NCI-H226 (cell line): Measurements from ENCODE around the gene MMP14.
"Not testable (repeated sequence)": the region's sequence is repeated elsewhere in the genome, so short reads cannot be mapped to it uniquely, and the experiment has no call there.

Experiments used
- DNase-seq: peaks from one replicate; pipeline ENCODE4 v3.0.0-alpha.2; 2015

MMP14 gene

DNA sequence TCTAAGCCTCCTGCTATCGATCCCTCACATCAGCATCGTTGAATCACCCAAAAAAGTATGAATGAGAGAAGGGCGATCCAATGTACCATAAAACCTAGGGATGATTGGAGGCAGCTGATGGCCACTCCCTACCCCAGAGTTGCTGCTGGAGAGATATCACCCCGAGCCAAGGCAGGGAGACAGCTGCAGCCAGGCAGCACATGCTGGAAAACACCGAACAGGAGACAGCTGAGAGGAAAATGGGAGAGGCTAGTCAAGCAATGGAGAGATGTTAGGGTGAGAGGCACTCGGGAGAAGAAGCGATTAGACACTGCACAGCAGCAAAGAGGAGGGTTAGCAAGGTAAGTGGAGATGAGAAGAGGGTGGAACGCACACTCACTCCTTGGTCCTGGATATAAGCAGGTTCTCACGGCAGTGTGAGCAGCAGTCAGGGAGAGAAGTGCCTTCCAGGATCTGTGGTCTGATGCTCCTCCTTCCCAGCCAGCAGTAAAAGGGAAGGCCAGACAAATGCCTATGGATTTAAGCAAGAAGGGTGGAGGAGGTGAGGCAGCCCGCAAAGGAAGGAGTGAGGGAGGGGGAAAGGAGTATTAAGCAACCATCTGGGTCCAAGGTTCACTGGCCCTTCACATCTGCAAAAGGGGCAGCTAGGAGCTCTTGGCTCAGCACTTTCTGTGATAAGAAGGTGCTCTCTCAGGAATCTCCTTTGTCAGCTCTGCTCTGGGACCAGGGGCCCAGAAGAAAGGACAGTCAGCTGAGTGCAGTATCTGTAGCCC, 21.3 kb upstream of the MMP14 start, which contains the start of gene SLC7A7:
TSS of gene SLC7A7 (minus strand) at position 495 of the 773 bp plus-strand sequence. CDS start 2,037 bp downstream, outside the sequence.
- peak; percentile 86 for DNase-seq

DNA sequence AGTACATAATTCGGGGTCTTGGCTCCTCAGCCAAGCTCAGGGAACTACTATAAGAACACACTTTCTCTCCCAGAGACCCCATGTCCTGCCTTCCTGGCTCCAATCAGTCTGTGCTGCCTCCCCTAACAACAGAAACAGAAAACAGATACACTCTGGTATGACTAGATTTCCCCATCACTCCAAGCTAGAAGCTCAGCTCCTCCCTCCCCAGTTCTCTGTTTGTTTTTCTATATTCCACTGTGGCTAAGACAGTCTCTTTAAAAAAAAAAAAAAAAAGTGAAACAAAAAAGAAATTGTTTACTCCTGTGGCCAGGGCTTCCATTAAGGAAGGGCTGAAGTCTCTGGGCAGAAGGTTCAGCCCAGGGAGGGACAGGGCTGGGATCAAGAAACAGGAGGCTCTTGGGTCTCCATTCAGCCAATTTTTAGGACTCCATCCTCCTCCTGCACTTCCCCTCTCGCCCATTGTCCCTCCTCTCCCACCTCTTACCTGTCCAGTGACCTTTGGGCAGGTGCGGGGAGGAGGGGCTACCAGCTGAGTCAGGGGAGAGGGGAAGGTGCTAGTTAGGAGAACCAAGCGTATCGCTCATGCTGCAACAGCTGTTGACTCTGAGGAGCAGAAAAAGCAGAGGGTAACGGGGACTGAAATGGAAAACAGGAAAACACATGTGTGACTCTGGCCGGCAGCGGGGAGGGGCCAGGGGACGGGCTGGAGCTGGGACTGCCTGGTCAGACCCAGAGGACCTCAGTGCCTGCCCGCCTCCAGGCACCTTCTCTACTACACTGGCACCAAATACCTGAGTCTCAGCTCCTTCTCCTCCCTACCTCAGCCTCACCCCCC, 17.0 kb upstream of the MMP14 start:
- DNase-seq = peak; percentile 51

DNA sequence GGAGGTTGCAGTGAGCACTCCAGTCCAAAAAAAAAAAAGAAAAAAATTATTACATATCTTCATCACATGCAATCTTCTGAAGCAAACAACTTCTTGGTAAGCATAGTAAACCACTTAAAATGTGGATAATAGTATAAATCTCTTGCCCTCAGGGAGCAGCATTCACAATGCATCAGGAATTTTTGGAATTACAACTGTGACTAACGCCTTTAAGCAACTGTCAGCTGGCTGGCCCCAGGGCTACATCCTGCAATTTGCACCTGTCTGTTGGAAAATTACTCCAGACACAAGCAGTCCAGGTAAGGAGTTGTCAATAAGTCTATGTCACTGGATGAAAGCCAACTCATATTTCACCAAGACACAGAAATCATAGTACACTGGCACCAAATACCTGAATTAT, 15.7 kb upstream of the MMP14 start:
- DNase-seq = peak; percentile 62

DNA sequence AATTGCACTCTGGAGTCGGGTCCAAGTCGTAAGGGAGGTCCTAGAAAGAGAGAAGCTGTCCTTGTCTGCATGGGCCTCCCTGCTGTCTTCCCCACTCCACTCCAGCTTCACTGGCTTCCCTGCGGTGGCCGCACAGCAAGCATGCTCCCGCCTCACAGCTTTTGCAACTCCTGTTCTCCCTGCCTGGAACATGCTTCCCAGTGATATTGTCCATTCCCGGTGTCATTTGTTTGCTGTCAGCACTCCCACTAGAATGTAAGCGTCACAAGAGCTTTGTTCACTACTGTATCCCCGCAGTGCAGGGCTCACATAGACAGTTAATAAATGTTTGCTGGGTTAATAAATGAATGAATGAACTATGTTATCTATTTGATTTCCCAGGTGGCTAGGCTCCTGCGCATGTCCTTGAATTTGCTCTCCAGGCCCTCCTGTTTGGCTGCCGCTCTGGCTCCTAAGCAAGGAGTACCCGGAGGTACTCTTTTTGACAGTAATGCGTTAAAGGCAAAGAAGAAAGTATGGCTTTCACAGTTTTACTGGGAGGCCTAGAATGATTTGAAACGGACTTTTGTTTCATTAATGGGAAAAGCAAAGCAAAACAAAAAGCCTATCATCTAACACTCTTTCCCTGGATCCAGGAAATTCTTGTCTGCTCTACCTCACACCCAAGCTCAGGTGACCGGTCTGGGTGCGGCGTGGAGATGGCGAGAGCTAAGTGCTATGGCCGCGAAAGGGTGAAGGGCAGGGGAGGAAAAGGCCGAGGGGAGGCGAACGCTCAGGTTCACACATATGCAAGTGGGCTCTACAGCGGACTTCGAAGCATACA, 15.0 kb upstream of the MMP14 start:
- no peak for DNase-seq

DNA sequence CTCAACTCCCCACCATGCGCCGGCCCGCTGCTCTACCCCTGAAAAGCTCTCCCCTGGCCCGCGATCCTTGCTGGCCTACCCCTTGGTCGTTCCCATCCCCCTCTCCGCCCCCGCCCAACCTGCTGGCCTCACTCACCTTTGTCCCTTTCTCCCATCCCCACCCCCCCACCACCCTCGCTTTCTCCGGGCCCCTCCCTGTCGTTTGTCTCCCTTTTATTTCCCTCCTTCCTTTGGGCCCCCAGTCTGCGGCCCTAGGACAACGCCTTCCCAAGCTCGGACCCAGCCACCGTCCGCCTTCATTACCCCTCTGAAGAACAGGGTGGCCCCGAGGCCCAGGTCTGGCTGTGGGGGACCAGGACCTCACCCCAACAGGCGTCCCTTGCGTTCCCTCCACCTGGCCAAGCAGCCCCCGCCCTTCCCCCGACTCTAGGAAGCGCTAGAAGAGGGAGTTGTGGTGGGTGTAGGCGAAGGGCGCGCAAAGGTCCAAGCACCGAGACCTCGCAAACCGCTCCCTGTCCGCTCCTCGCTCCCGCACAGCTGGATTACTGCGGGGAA, 14.3 kb upstream of the MMP14 start:
- DNase-seq = no peak

DNA sequence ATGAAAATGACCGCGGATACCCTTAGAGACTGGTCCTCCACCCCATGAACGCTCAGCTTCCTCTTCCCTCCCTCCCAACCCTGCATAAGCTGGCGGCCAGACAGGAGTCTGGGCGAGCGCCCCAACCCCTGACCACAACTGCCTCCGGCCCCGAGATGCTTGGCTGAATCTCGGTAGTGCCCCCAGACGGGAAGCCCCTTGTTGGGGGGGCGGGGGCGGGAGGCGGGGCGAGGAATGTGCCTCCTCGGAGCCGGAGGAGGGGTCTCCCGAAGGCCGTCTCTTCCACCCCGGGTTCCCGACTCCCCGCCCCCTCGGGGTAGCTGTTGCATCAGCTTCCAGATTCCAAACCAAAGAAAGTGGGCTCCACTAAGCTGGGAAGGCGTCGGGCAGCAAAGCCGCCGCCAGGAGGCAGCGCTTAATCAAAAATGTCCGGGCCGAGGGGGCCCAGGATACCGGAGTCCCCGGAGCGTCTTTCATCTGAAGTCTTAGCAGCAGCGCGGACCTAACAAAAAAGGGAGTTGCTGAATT, 13.8 kb upstream of the MMP14 start:
- DNase-seq = peak; percentile 82

DNA sequence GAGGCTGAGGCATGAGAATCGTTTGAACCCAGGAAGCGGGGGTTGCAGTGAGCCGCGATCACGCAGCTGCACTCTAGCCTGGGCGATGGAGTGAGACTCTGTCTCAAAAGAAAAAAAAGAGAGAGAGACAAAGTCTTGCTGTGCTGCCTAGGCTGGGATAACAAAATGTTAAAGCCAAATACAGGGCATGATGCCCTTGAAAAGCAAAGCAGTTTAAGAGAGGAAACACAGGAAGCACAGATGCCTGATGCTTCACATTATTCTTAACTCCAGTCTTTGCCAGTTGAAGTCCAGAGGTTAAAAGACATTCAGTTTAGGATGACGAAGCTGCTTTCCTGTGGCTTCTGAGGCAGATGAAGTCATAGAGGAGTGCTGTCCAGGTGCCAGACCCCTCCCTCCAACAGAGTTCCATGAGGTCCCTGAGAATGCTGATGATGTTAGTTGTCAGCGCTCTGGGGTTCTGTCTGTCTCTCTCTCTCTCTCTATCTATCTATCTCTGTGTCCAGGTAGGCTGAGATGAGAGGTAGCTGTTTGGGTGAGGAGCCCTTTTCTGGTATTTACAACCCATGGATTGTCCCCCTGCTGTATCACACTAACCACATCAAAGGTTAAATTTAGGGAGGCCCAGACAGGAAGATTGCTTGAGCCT, 11.6 kb upstream of the MMP14 start:
- DNase-seq = peak; percentile 89

DNA sequence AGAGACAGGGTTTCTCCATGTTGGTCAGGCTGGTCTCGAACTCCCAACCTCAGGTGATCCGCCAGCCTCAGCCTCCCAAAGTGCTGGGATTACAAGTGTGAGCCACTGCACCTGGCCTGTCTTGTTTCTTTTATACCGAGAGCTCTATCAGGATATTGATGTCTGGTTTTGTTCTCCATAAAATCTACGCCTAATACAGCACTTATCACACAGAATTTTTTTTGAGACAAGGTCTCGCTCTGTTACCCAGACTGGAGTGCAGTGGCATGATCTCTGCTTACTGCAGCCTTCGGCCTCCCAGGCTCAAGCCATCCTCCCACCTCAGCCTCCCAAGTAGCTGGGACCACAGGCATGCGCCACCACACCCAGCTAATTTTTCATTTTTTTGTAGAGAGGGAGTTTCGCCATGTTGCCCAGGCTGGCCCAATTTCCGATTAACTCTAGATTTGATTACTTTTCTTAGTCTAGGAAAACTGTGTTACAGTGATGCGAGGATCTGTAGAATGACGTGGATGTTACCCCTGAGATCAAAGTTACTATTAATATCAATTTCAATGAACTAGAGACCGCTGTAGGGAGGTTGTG, 7.2 kb upstream of the MMP14 start:
- DNase-seq = not testable (repeated sequence)

DNA sequence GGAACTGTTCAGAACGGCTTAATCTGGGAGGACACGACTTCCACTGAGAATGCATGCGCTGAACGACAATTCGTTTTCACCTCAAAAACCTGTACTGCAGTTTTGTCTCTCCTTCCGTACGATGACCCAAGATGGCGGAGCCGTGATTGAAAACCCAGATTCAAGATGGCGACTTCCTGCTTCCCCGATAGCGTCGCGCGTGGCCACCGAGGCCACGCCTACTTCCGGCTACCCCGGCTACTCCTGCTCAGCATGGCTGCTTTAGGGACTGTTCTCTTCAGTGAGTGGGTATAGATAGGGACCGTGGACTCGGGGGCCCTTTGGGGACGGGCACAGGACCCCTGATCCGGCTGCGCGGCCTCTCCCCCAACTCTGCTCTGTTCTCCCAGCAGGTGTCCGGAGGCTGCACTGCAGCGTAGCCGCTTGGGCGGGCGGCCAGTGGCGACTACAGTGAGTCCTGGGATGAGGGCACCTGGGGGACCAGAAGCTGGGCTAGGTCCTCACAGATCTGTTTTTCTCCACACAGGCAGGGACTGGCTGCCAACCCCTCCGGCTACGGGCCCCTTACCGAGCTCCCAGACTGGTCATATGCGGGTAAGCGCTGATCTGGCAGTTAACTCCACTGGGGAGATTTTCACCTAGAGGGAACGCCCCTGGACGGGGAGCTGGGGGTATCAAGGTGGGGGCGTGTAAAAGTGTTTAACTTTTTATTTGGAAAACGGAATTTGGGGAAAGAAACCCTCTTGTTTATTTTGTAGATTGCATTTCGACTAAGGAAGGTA, 6.5 kb upstream of the MMP14 start, which contains the start of gene MRPL52:
TSS of gene MRPL52 (plus strand) at position 227 of the 782 bp plus-strand sequence. CDS start at position 253, 26 bp downstream.
- DNase-seq = peak; percentile 91

DNA sequence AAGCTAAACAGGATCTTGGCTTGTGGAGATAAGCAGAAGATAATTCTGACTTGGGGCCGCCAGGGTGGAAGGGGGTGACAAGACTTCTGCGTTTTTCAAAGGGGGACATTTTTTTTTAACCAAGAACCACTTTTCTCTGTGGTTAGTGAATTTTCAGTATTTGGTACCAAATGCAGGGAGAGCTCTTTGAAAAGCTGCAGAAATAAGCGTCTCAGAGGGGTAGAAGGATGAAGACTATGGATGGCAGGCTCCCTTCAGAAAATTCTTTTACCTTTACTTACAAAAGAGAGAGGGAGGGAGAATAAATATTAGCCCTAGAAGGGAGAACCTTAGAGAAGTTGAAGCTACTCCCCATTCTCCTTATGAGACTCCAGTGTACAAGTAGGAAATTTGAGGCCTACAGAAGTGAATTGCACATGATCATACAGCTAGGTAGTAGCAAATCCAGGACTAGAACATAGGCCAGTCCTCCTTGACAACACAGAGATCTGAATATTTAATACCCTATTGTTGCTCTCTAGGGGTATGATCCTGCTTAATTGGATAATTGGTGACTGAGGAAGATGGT, 5.9 kb upstream of the MMP14 start:
- DNase-seq = no peak

DNA sequence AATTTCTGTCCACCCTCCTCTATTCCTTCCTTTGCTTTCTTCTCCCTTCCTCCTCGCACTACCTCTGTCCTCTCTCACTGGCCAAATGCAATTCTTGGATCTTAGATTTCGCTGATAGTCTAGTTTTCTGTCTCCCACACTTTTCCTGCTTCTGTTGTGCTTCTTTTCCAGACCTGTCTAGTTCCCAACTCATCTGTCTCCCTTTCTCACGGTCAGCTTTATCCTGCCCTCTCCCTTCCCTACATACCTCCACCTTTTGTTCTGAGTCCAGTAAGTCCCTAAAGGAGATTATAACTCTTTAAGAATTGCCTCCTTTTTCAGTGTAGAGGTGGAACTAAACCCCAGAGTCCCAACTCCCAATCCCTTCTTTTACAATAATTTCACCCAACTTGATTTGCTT, 880 bp upstream of the MMP14 start:
- no peak for DNase-seq

DNA sequence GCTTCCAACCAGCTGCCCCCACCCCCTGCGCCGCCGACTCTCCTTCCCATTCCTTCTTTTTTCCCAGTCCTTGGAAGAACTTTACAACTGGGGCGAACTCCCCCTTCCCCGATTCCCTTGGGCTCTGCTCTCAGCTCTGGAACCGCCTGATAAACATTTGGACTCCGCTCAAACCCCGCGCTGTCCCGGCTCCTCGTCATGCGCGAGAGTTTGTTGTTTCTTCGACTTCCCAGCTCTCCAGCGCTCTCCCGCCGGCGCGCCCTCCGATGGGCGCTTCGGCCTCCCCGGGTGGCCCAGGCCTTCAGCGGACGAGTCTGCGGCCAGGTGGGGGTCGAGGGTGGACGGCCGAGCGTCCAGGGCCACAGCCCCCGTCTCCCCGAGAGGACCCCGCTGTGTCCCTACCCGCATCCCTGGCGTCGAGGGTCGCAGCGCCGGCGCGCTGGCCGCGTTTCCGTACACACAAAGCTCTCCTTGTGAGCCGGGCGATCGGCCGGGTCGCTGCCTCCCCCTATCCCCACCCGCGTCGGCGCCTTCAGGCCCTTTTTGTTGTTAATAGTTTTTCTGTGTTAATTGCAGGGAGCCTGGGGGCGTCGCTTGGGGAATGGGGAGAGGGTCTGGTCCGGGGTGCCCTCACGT, 847 bp downstream of the MMP14 start:
- peak; percentile 28 for DNase-seq

DNA sequence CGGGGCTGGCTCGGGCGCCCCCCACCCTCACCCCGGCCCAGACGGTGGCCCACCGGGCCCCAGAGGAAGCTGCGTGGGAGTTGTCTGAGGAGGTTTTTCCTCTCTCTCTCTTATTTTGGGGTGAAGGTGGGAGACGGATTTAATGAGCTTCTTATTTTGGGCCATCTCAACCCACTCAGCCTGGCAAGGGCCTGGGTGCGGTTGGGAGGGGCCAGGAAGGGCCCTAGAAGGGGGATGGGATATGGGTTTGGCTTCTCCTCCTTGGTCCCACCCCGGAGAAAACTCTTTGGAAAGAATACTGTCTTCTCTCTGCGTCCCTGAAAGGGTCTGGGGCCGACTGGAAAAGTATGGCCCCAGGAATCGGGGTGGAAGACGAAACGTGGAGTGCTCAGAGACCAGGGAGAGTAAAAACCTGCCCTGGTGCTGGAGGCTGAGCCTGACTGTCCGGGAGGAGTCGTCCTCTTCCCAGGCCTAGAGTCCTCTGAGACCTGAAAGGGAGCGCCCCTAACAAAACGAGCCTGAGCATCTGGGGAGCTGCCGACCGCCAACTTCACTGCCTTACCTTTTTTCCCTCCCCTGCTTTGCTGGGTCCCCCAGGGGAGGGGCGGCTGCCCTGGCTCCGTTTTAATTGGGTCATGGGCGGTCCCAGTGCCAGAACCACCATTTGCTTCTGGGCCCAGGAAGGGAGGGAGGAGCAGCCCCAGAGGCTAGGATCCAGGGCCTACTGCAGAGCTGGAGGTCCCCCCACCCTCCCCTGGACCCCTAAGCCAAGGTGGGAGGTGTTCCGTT, 1.6 kb downstream of the MMP14 start:
- peak; percentile 35 for DNase-seq

DNA sequence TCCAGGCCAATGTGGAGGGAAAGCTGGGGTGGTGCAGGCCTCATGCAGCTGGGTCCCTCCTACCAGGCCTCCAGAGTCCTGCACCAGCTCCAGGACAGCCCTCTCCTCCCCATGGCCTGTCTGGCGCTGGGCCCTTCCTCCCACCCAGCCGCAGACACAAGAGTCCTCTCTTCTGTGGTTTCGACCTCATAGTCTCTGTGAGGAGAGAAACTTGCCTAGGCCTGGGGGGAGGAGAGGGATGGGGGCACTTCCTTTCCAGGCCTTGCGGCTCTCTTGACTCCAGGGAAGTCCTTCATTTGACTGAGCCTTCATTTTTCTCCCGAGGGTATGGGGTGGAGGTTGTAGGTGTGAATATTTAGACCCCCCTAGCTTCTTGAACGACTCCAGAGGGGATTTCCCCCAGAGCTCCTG, 2.3 kb downstream of the MMP14 start:
- DNase-seq = peak; percentile 30

DNA sequence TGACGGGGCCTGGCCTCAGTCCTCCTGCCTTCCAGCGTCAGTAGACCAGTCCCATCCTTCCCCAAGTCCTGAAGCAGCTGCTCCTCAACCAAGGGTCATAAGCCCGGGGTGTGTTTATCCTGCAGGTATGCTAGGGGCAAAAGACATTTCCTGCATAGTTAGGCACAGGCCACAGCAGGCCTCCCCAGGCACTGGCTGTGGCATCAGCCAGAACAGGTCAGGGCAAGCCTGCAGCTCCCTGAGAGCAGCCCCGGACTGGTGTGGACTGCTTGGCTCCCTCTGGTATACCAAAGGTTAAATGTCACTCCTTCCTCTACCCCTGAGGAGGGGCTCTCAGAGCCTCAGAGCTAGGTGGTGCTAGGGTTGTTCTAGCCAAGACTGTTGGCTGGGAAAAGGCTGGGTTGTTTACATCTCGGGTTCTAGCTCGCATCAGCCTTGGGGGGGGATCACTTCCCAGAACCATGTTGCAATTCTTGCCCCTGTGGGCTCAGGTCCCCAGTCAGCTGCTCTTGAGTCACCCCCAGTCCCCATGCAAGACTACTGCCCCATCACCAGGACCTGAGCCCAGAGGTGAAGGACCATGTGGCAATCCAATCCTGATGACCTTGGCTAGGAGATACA, 2.9 kb downstream of the MMP14 start:
- DNase-seq = no peak

DNA sequence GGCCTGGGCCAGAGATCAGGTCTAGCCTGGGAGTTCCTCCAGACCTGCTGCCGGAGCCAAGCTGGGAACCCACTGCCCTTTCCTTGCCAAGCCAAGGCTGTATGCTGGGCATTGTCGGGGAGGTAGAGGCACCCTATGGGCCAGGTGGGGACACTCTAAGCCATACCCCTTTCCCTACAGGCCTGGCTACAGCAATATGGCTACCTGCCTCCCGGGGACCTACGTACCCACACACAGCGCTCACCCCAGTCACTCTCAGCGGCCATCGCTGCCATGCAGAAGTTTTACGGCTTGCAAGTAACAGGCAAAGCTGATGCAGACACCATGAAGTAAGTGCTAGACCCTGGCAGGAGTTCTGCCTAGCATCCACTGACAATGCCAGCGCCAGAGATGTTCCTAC, 4.9 kb downstream of the MMP14 start:
- no peak for DNase-seq

DNA sequence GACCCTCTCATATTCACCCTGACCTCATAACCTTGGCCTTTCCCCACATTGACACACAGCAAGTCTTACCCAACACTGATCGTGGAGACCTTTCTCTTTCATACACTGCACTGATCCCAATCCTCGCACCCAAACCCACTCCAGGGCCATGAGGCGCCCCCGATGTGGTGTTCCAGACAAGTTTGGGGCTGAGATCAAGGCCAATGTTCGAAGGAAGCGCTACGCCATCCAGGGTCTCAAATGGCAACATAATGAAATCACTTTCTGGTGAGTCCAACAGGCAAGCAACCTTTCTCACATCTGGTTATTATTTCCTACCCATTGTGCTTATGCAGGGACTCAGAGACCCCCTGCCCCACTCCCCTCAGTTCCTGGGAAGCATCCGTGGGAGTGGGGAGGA, 5.4 kb downstream of the MMP14 start:
- no peak for DNase-seq
